GM18507 (cell line): ENCODE results near the gene FAAP100.

Experiments used
- DNase-seq: peaks from one replicate; pipeline ENCODE4 v3.0.0; 2011; ENCODE audit warnings: low read depth; ENCODE audit not compliant: insufficient read length; ENCODE audit errors: extremely low spot score
- FAIRE-seq: peaks from 2 replicates; lab custom pipeline; 2011; peaks lifted over from hg19 to GRCh38; lab: Jason Lieb, UNC

The FAAP100 gene

GRCh38 chr17:81517009-81517338, 35.2 kb downstream of the FAAP100 start:
- FAIRE-seq: no peak
- no peak for DNase-seq

- peak; percentile 24 for FAIRE-seq
Observed at GRCh38 chr17:81516439-81516838, 35.7 kb downstream of the FAAP100 start.

GRCh38 chr17:81515530-81516041, 36.6 kb downstream of the FAAP100 start:
- no peak for FAIRE-seq
- no peak for DNase-seq

More at GRCh38 chr17:81516439-81516838, 35.7 kb downstream of the FAAP100 start:
- DNase-seq: no peak

- FAIRE-seq (peak; percentile 86), DNase-seq (no peak)
Observed at GRCh38 chr17:81514739-81515529, 37.2 kb downstream of the FAAP100 start.

- DNase-seq (no peak), FAIRE-seq (no peak)
Observed at GRCh38 chr17:81514489-81514738, 37.7 kb downstream of the FAAP100 start.

GRCh38 chr17:81513753-81514488, 38.2 kb downstream of the FAAP100 start:
- FAIRE-seq (no peak), DNase-seq (no peak)

GRCh38 chr17:81513372-81513752, 38.8 kb downstream of the FAAP100 start:
- DNase-seq (no peak), FAIRE-seq (peak; percentile 5)

GRCh38 chr17:81512562-81513371, 39.4 kb downstream of the FAAP100 start, which contains the start of gene ACTG1:
Gene ACTG1 (minus strand): TSS chr17:81512799. CDS start chr17:81512354, 445 bp downstream.
- DNase-seq (peak; percentile 83), FAIRE-seq (peak; percentile 39)

- DNase-seq: no peak
- no peak for FAIRE-seq
Observed at GRCh38 chr17:81511804-81512561, 40.2 kb downstream of the FAAP100 start.

GRCh38 chr17:81511554-81511803, 40.7 kb downstream of the FAAP100 start:
- FAIRE-seq (no peak), DNase-seq (no peak)

GRCh38 chr17:81510785-81511553, 41.2 kb downstream of the FAAP100 start:
- DNase-seq (no peak), FAIRE-seq (no peak)

- DNase-seq: no peak
- FAIRE-seq: no peak
Observed at GRCh38 chr17:81509972-81510784, 42.0 kb downstream of the FAAP100 start.

GRCh38 chr17:81509207-81509971, 42.8 kb downstream of the FAAP100 start:
- FAIRE-seq: no peak

GRCh38 chr17:81508639-81509206, 43.4 kb downstream of the FAAP100 start:
- no peak for FAIRE-seq

More at GRCh38 chr17:81509207-81509971, 42.8 kb downstream of the FAAP100 start:
- no peak for DNase-seq

GRCh38 chr17:81503619-81504018, 48.5 kb downstream of the FAAP100 start:
- DNase-seq (no peak), FAIRE-seq (no peak)

More at GRCh38 chr17:81508639-81509206, 43.4 kb downstream of the FAAP100 start:
- no peak for DNase-seq

- FAIRE-seq (no peak), DNase-seq (no peak)
Observed at GRCh38 chr17:81502471-81503017, 49.6 kb downstream of the FAAP100 start.

GRCh38 chr17:81500047-81500446, 52.1 kb downstream of the FAAP100 start:
- DNase-seq (no peak), FAIRE-seq (no peak)
